ENCODE results near the gene BCAS3. TPM values are rescaled to one million over a fixed set of nuclear protein-coding genes. Genes with fewer than 3 reads are reported as not detected.

BCAS3 gene
- total RNA-seq, 4 donors from 2014 or later, result 13.0 to 27.8 (median 20.7) TPM

DNA sequence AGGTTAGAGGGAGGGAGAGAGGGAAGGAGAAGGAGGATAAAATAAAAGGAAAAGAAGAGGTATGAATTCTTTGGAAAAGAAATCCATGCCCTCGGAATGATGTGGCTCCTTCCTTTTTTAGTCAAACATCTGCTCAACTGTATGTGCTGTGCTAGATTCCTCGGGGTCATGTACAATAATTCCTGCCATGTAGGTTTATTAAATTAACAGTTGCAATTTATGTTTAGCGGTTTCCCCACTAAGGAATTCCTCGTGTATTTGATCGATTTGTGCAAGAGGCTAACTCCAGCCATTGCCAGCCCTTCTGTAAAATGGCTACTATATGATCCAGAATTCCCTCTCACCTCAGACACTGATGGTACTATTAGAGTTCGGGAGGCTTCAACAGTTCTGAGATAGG lies 639.0 kb downstream of the BCAS3 start:
- intact Hi-C loops (cut with DNase I), result no loop called here
- Histone ChIP-seq H3K4me1 (peaks cover 11 to 28% (median 18%) of the 10 kb centered on the region in 3 donors), H3K27me3 (no peaks in the 10 kb centered on the region), H3K4me3 (no peak overlapping the region), H3K9me3 (no peaks in the 10 kb centered on the region), H3K36me3 (no peaks in the 10 kb centered on the region), H3K27ac (no peak overlapping the region)
- TF ChIP-seq, protein P1, sequence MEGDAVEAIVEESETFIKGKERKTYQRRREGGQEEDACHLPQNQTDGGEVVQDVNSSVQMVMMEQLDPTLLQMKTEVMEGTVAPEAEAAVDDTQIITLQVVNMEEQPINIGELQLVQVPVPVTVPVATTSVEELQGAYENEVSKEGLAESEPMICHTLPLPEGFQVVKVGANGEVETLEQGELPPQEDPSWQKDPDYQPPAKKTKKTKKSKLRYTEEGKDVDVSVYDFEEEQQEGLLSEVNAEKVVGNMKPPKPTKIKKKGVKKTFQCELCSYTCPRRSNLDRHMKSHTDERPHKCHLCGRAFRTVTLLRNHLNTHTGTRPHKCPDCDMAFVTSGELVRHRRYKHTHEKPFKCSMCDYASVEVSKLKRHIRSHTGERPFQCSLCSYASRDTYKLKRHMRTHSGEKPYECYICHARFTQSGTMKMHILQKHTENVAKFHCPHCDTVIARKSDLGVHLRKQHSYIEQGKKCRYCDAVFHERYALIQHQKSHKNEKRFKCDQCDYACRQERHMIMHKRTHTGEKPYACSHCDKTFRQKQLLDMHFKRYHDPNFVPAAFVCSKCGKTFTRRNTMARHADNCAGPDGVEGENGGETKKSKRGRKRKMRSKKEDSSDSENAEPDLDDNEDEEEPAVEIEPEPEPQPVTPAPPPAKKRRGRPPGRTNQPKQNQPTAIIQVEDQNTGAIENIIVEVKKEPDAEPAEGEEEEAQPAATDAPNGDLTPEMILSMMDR (IDR thresholded peaks at IDR 0.05), result no peak
- TF ChIP-seq POLR2A (IDR thresholded peaks at IDR 0.05), result no peak
- DNase-seq, result no peak
- WGBS, 2 donors, result 85 to 95% methylated on average over 6 of the region's 6 CpGs

DNA sequence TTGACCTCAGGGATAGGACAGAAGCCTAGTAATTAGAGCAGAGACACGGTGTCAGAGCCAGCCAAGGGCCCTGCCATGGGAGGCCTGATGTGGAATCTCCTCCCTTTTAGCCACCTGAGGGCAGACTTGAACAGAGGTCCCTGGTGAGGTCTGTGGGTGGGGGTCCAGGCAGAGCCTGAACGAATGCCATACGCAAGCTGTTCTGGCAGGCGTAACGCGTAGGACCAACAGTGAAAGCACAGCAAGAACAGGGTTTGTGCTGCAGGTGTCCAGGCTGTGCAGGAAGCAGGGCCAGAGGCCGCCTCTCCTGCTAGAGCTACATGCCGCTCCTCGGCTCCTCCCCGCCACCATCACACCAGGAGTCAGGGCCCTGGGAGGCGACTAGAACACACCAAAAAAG lies 640.1 kb downstream of the BCAS3 start:
- H3K27me3 ChIP-seq, result no peaks in the 10 kb centered on the region
- no peak for TF ChIP-seq POLR2A (IDR thresholded peaks at IDR 0.05)
- TF ChIP-seq, protein P1 (IDR thresholded peaks at IDR 0.05), result no peak
- intact Hi-C loops (cut with DNase I), result no loop called here
- DNase-seq, result no peak
- no peaks in the 10 kb centered on the region for H3K36me3 ChIP-seq
- H3K4me3 ChIP-seq, result no peak overlapping the region
- 93 to 100% methylated on average over 9 to 11 of the region's 11 CpGs for WGBS, 2 donors
- no peaks in the 10 kb centered on the region for H3K9me3 ChIP-seq
- H3K27ac ChIP-seq, result no peak overlapping the region
- peaks cover 11 to 33% (median 18%) of the 10 kb centered on the region in 3 donors for H3K4me1 ChIP-seq

DNA sequence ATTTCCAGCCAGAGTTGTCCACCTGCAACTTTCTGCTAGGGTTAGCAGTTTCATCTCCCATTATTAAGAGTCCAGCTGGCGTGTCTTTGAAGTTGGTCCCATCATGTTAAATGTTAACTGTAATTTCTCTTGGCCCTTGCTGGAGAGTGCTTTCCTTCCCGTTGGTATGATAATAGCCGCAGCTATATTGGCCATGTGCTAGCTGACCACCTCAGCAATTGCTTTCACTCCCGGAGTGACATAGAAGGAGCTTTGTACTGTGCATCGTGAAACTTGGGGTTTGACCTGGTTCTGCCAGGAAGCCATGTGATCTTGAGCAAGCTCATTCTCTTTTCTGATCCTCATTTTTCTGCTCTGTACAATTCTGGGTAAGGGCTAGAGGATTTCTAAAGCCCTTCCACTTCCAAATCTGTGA lies 641.0 kb downstream of the BCAS3 start:
- 86 to 89% methylated on average over 5 of the region's 5 CpGs for WGBS, 2 donors
- H3K27ac ChIP-seq, result no peak overlapping the region
- intact Hi-C loops (cut with DNase I), result no loop called here
- H3K36me3 ChIP-seq, result no peaks in the 10 kb centered on the region
- TF ChIP-seq, protein P1 (IDR thresholded peaks at IDR 0.05), result no peak
- TF ChIP-seq POLR2A (IDR thresholded peaks at IDR 0.05), result no peak
- no peak overlapping the region for H3K4me3 ChIP-seq
- no peaks in the 10 kb centered on the region for H3K9me3 ChIP-seq
- no peak for DNase-seq
- H3K4me1 ChIP-seq, result peaks cover 11 to 32% (median 13%) of the 10 kb centered on the region in 3 donors
- no peaks in the 10 kb centered on the region for H3K27me3 ChIP-seq

DNA sequence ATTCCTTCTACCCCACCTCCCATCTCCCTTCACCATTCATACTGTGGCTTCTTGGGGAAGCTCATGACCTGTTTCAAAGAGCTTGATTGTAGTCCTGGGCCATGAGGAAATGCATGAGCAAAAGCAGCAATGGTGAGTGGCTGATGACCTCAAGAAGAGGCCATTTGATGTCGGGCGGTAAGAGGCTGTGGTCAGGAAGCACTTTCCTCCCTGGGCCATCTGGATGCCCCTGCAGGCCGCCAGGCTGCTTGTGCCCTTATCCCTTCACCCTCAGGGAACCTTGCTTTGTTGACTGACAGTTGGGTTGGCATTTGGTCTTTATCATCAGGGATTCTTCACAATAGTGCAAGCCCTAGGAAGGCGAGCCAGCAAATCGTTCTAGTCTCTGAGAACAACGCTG lies 643.7 kb downstream of the BCAS3 start:
- 79 to 88% methylated on average over 5 to 6 of the region's 6 CpGs for WGBS, 2 donors
- Histone ChIP-seq H3K36me3 (no peaks in the 10 kb centered on the region), H3K27ac (no peak overlapping the region), H3K4me3 (no peak overlapping the region), H3K4me1 (peaks cover 0 to 36% (median 11%) of the 10 kb centered on the region in 3 donors), H3K9me3 (no peaks in the 10 kb centered on the region), H3K27me3 (no peaks in the 10 kb centered on the region)
- TF ChIP-seq POLR2A (IDR thresholded peaks at IDR 0.05), result no peak
- TF ChIP-seq, protein P1 (IDR thresholded peaks at IDR 0.05), result no peak
- no peak for DNase-seq
- intact Hi-C loops (cut with DNase I), result no loop called here

DNA sequence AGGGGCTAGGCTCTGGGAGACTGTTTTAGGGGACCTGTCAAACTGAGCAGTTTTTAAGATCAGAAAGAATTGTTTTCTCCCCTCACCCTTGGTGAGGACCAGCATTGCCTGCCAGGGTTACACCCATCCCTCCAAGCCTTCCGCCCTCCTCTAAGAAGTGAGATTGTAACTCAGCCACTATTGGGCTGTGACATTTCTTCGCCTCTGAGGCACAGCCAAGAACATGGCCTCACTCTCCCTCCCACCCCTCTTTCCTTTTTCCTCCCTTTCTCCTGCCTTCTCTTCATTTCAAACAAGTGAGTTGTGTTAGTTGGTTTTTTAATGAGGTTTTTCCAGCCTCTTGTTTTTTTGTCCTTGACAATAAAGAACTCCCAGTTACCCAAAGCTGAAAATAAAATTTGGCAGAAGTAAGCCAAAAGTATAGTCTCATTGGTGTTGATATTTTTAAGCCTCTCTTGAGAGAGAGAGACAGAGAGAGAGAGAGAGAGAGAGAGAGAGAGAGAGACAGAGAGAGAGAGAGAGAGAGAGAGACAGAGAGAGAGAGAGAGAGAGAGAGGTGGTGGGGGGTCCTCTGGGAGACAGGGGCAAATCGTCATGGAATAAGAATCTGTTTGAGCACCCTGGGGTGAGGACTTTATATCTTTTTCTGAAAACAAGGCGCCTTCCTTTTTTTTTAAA lies 644.8 kb downstream of the BCAS3 start:
- no peak overlapping the region for H3K4me3 ChIP-seq
- no peaks in the 10 kb centered on the region for H3K36me3 ChIP-seq
- peak overlapping the region in 3 of 4 donors; percentile 58 to 75 (median 74) for H3K27ac ChIP-seq
- no peaks in the 10 kb centered on the region for H3K27me3 ChIP-seq
- TF ChIP-seq, protein P1 (IDR thresholded peaks at IDR 0.05), result no peak
- TF ChIP-seq POLR2A (IDR thresholded peaks at IDR 0.05), result no peak
- H3K9me3 ChIP-seq, result no peaks in the 10 kb centered on the region
- intact Hi-C loops (cut with DNase I), result no loop called here
- H3K4me1 ChIP-seq, result peaks cover 0 to 36% (median 11%) of the 10 kb centered on the region in 3 donors
- DNase-seq, result no peak
- 63 to 72% methylated on average over 3 to 4 of the region's 4 CpGs for WGBS, 2 donors
